Neural cell (in vitro differentiated cells): ENCODE measurements around the gene KRT38. TPM values are rescaled to one million over a fixed set of nuclear protein-coding genes. Genes with fewer than 3 reads are reported as not detected.

Experiments used
- H2AFZ ChIP-seq: fragments of 200-600, 300-800 bp; sonication (generic), shearing (Covaris generic); 2 replicates; pipeline ENCODE4 v1.6.0; 2014; ENCODE audit warnings: low read depth, mild to moderate bottlenecking, antibody characterized with exemption, low read length, moderate library complexity
- H3F3A ChIP-seq: fragments of 200-600 bp; shearing (Covaris generic); 2 replicates; pipeline ENCODE4 v1.6.1; 2016; ENCODE audit warnings: mild to moderate bottlenecking, moderate library complexity, mixed read lengths, antibody characterized with exemption, low read length; ENCODE audit not compliant: insufficient read depth, poor library complexity, severe bottlenecking
- H3K27ac ChIP-seq: fragments of 200-600, 300-800 bp; sonication (generic), shearing (Covaris generic); 2 replicates; pipeline ENCODE4 v1.5.1; 2014; ENCODE audit warnings: mild to moderate bottlenecking, low read length, moderate library complexity
- H3K27me3 ChIP-seq: fragments of 300-800, 200-600 bp; sonication (generic), shearing (Covaris generic); 2 replicates; pipeline ENCODE4 v1.6.0; 2014; ENCODE audit warnings: mild to moderate bottlenecking, low read depth, low read length, moderate library complexity; ENCODE audit not compliant: insufficient read depth
- H3K36me3 ChIP-seq: fragments of 300-800, 200-600 bp; sonication (generic), shearing (Covaris generic); 2 replicates; pipeline ENCODE4 v1.5.1; 2014; ENCODE audit warnings: mild to moderate bottlenecking, antibody characterized with exemption, low read length, moderate library complexity; ENCODE audit not compliant: insufficient read depth
- H3K4me2 ChIP-seq: fragments of 300-800, 200-600 bp; sonication (generic), shearing (Covaris generic); 2 replicates; pipeline ENCODE4 v1.6.0; 2014; ENCODE audit warnings: mild to moderate bottlenecking, low read length
- H3K4me3 ChIP-seq: fragments of 300-800, 200-600 bp; sonication (generic), shearing (Covaris generic); 2 replicates; pipeline ENCODE4 v1.5.1; 2014; ENCODE audit warnings: mild to moderate bottlenecking, low read length, moderate library complexity
- H3K79me2 ChIP-seq: fragments of 200-600 bp; shearing (Covaris generic); replicated peaks from 2 replicates; pipeline ENCODE4 v1.6.0; 2014; ENCODE audit warnings: mild to moderate bottlenecking, low read length, moderate library complexity; ENCODE audit not compliant: insufficient read depth
- H3K9ac ChIP-seq: fragments of 300-800, 200-600 bp; sonication (generic), shearing (Covaris generic); 2 replicates; pipeline ENCODE4 v1.6.1; 2016; ENCODE audit warnings: mild to moderate bottlenecking, low read length, mixed read lengths
- H3K9me2 ChIP-seq: fragments of 200-600 bp; shearing (Covaris generic); 2 replicates; pipeline ENCODE4 v1.6.1; 2016; ENCODE audit warnings: mild to moderate bottlenecking, low read length, mixed read lengths; ENCODE audit not compliant: insufficient read depth
- H3K9me3 ChIP-seq: fragments of 200-600, 300-800 bp; sonication (generic), shearing (Covaris generic); 2 replicates; pipeline ENCODE4 v1.6.1; 2016; ENCODE audit warnings: mild to moderate bottlenecking, mixed run types, low read length, moderate library complexity, mixed read lengths
- H4K20me1 ChIP-seq: fragments of 200-600 bp; shearing (Covaris generic); 2 replicates; pipeline ENCODE4 v1.6.1; 2016; ENCODE audit warnings: mild to moderate bottlenecking, mixed run types; ENCODE audit not compliant: insufficient read depth
- EP300 ChIP-seq: fragments of 450-650 bp; conservative IDR thresholded peaks from 2 replicates; pipeline ENCODE4 v1.6.1; 2014; ENCODE audit warnings: antibody characterized with exemption, mild to moderate bottlenecking, moderate library complexity; ENCODE audit not compliant: poor library complexity, severe bottlenecking
- EZH2 ChIP-seq: fragments of 200-600, 300-800 bp; shearing (Covaris generic), sonication (generic); IDR thresholded peaks from 2 replicates; pipeline ENCODE4 v1.6.1; 2014; ENCODE audit warnings: antibody characterized with exemption, low read length, borderline replicate concordance, mild to moderate bottlenecking; ENCODE audit not compliant: insufficient read depth, poor library complexity, severe bottlenecking
- MXI1 ChIP-seq: fragments of 450-650 bp; conservative IDR thresholded peaks from 2 replicates; pipeline ENCODE4 v1.6.1; 2014; ENCODE audit warnings: antibody characterized with exemption, mild to moderate bottlenecking; ENCODE audit not compliant: poor library complexity, severe bottlenecking
- POLR2AphosphoS5 ChIP-seq: IDR thresholded peaks from 2 replicates; pipeline ENCODE4 v1.6.1; 2012
- RAD21 ChIP-seq: fragments of 450-650 bp; conservative IDR thresholded peaks from 2 replicates; pipeline ENCODE4 v1.6.1; 2014; ENCODE audit warnings: antibody characterized with exemption, mild to moderate bottlenecking, moderate library complexity
- SMC3 ChIP-seq: fragments of 450-650 bp; conservative IDR thresholded peaks from 2 replicates; pipeline ENCODE4 v1.6.1; 2014; ENCODE audit warnings: antibody characterized with exemption, mild to moderate bottlenecking, moderate library complexity; ENCODE audit not compliant: poor library complexity
- TAF1 ChIP-seq: IDR thresholded peaks from 2 replicates; pipeline ENCODE4 v1.6.1; 2012; ENCODE audit warnings: low read depth
- polyA plus RNA-seq: library from polyadenylated mRNA; depleted of rRNA; stranded (reverse); fragments of >200 nt; gene quantifications from 2 replicates; pipeline ENCODE4 v1.2.3, GENCODE V29; 2014
- TF ChIP-seq, protein P1 (sequence below): IDR thresholded peaks from 2 replicates; pipeline ENCODE4 v1.6.1; 2012; ENCODE audit warnings: borderline replicate concordance
- TF ChIP-seq, protein P2 (sequence below): fragments of 450-650 bp; IDR thresholded peaks from 2 replicates; pipeline ENCODE4 v1.5.1; 2014; ENCODE audit warnings: antibody characterized with exemption, mild to moderate bottlenecking, moderate library complexity; ENCODE audit not compliant: poor library complexity, severe bottlenecking

KRT38 gene
- polyA plus RNA-seq, 1 donor from 2014 or later = not detected

DNA sequence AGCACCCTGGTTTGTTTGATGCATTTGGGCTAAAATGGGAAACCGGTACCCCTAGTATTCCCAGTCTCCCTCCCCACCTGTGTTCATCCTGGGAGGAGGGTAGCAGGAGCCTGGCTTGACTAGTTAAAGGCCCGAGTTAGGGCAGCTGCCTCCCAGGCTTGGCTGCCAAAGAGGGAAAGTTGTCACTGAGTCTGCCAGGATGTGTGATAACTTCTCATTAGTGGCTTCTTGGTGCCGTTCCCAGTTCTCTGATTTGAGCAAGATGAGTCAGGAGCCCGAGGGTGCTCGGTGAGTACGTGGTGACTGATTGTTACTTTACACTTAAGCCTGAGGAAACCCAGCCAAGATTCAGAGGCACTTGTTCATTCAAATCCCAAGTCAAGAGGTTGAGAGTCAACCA is 23.9 kb upstream of the KRT38 start:
- Histone ChIP-seq H3K4me2 (no peak overlapping the region), H2AFZ (no peak overlapping the region), H4K20me1 (no peaks in the 10 kb centered on the region), H3F3A (no peaks in the 10 kb centered on the region), H3K9me3 (no peaks in the 10 kb centered on the region), H3K4me3 (no peak overlapping the region), H3K36me3 (no peaks in the 10 kb centered on the region), H3K79me2 (no peaks in the 10 kb centered on the region), H3K27me3 (no peaks in the 10 kb centered on the region), H3K9me2 (no peaks in the 10 kb centered on the region), H3K9ac (no peak overlapping the region), H3K27ac (no peak overlapping the region)
- TF ChIP-seq, protein P1, sequence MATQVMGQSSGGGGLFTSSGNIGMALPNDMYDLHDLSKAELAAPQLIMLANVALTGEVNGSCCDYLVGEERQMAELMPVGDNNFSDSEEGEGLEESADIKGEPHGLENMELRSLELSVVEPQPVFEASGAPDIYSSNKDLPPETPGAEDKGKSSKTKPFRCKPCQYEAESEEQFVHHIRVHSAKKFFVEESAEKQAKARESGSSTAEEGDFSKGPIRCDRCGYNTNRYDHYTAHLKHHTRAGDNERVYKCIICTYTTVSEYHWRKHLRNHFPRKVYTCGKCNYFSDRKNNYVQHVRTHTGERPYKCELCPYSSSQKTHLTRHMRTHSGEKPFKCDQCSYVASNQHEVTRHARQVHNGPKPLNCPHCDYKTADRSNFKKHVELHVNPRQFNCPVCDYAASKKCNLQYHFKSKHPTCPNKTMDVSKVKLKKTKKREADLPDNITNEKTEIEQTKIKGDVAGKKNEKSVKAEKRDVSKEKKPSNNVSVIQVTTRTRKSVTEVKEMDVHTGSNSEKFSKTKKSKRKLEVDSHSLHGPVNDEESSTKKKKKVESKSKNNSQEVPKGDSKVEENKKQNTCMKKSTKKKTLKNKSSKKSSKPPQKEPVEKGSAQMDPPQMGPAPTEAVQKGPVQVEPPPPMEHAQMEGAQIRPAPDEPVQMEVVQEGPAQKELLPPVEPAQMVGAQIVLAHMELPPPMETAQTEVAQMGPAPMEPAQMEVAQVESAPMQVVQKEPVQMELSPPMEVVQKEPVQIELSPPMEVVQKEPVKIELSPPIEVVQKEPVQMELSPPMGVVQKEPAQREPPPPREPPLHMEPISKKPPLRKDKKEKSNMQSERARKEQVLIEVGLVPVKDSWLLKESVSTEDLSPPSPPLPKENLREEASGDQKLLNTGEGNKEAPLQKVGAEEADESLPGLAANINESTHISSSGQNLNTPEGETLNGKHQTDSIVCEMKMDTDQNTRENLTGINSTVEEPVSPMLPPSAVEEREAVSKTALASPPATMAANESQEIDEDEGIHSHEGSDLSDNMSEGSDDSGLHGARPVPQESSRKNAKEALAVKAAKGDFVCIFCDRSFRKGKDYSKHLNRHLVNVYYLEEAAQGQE = no peak
- TF ChIP-seq POLR2AphosphoS5 (no peak), SMC3 (no peak), RAD21 (no peak), MXI1 (no peak), TAF1 (no peak), EP300 (no peak), EZH2 (no peak)
- TF ChIP-seq, protein P2, sequence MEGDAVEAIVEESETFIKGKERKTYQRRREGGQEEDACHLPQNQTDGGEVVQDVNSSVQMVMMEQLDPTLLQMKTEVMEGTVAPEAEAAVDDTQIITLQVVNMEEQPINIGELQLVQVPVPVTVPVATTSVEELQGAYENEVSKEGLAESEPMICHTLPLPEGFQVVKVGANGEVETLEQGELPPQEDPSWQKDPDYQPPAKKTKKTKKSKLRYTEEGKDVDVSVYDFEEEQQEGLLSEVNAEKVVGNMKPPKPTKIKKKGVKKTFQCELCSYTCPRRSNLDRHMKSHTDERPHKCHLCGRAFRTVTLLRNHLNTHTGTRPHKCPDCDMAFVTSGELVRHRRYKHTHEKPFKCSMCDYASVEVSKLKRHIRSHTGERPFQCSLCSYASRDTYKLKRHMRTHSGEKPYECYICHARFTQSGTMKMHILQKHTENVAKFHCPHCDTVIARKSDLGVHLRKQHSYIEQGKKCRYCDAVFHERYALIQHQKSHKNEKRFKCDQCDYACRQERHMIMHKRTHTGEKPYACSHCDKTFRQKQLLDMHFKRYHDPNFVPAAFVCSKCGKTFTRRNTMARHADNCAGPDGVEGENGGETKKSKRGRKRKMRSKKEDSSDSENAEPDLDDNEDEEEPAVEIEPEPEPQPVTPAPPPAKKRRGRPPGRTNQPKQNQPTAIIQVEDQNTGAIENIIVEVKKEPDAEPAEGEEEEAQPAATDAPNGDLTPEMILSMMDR = no peak

DNA sequence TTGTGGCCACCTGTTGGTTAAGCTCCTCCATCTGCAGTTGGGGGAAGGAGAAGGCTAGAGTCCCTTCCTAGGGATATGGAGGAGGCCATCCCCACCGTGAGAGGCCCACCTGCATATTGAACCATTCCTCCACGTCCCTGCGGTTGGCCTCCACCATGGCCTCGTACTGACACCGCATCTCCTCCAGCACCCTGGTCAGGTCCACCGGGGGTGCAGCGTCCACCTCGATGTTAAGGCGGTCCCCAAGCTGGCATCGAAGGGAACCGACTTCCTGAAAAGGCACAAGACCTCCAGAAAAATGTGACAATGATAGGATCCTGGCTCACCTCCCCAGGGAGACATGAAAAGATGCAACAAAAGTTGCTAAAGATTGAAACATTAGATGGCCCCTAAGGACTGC is 23.4 kb upstream of the KRT38 start:
- Histone ChIP-seq H3F3A (no peaks in the 10 kb centered on the region), H3K9me3 (no peaks in the 10 kb centered on the region), H3K9me2 (no peaks in the 10 kb centered on the region), H3K79me2 (no peaks in the 10 kb centered on the region), H2AFZ (no peak overlapping the region), H3K36me3 (no peaks in the 10 kb centered on the region), H3K27ac (no peak overlapping the region), H3K4me2 (no peak overlapping the region), H3K4me3 (no peak overlapping the region), H3K9ac (no peak overlapping the region), H4K20me1 (no peaks in the 10 kb centered on the region), H3K27me3 (no peaks in the 10 kb centered on the region)
- no peak for TF ChIP-seq EZH2
- TF ChIP-seq, protein P1 = no peak
- TF ChIP-seq, protein P2 = no peak
- no peak for TF ChIP-seq EP300
- no peak for TF ChIP-seq TAF1
- TF ChIP-seq RAD21 = no peak
